ENCODE results near the gene PANX3.

Gene PANX3

GRCh38 chr11:124661553-124661952 is 50.3 kb downstream of the PANX3 start:
- no peak for DNase-seq

- no peak for DNase-seq
Measured at GRCh38 chr11:124662106-124662505, 50.9 kb downstream of the PANX3 start.

GRCh38 chr11:124663861-124664260 is 52.6 kb downstream of the PANX3 start:
- DNase-seq = no peak

GRCh38 chr11:124667601-124668000 is 56.4 kb downstream of the PANX3 start:
- no peak for DNase-seq

- no peak for DNase-seq
Measured at GRCh38 chr11:124669193-124669592, 58.0 kb downstream of the PANX3 start.

Measured in activated gamma-delta T cell (primary cell).